ENCODE measurements around the gene ELP5.

GRCh38 chr17:7263801-7264078 lies 11.7 kb downstream of the ELP5 start:
- TF ChIP-seq CTCF (IDR thresholded peaks at IDR 0.05; ENCODE audit: insufficient read depth, low read depth, low read length) (no peak), EZH2 (IDR thresholded peaks at IDR 0.05; ENCODE audit: insufficient read depth, low read length) (no peak)
